Measurements from ENCODE around the gene ARHGAP44. TPM values are rescaled to one million over a fixed set of nuclear protein-coding genes. Genes with fewer than 3 reads are reported as not detected.

Gene ARHGAP44
- total and polyA plus RNA-seq, 7 donors, result 0.59 to 3.4 (median 1.7) TPM

DNA sequence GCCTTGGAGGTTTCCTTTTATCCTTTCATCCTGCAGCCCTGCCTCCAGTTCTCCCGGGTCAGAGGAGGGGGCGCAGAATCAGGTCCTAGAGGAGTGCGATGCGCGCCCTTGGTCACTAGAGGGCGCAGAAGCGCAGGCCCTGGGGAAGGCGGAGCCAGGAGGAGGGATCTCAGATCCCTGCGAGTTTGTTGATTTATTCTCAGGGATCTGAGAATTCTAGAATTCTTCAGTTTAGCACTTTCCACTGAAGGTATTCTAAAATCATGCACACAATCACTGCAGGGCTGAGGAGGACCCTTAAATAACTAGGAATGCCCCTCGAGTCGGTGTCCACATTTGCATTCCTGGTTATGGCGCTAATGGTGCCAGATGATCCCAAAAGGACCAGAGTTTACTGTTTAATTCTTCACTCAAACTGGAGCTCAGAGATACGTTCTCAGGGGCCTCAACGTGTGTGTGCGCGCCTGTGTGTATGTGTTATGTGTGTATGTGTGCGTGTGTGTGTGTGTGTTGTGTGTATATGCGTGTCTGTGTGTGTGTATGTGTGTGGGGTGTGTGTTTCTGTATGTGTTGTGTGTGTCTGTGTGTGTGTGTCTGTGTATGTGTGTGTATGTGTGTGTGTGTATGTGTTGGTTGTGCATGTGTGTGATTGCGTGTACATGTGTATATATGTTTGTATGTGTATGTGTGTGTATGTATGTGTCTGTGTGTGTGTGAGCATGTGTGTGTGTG lies 235.4 kb downstream of the ARHGAP44 start:
- Histone ChIP-seq H3K27ac (no peak overlapping the region), H3K4me3 (no peak overlapping the region), H3K36me3 (ENCODE audit: insufficient read depth in 1 of 2, low read depth in 1 of 2) (no peaks in the 10 kb centered on the region), H3K4me1 (no peaks in the 10 kb centered on the region), H3K27me3 (ENCODE audit: insufficient read depth in 3 of 3, low read length in 2 of 3) (peaks cover 0 to 4% (median 0%) of the 10 kb centered on the region in 3 donors), H3K9me3 (no peaks in the 10 kb centered on the region)
- ATAC-seq, result peak in 3 of 4 donors; percentile 71 to 91 (median 81)
- intact Hi-C loops (cut with DNase I), result no loop called here
- DNase-seq, result peak; percentile 62 to 69
- 26 to 32% (median 30%) methylated on average over 19 of the region's 19 CpGs for WGBS, 3 donors
- TF ChIP-seq, protein P1, sequence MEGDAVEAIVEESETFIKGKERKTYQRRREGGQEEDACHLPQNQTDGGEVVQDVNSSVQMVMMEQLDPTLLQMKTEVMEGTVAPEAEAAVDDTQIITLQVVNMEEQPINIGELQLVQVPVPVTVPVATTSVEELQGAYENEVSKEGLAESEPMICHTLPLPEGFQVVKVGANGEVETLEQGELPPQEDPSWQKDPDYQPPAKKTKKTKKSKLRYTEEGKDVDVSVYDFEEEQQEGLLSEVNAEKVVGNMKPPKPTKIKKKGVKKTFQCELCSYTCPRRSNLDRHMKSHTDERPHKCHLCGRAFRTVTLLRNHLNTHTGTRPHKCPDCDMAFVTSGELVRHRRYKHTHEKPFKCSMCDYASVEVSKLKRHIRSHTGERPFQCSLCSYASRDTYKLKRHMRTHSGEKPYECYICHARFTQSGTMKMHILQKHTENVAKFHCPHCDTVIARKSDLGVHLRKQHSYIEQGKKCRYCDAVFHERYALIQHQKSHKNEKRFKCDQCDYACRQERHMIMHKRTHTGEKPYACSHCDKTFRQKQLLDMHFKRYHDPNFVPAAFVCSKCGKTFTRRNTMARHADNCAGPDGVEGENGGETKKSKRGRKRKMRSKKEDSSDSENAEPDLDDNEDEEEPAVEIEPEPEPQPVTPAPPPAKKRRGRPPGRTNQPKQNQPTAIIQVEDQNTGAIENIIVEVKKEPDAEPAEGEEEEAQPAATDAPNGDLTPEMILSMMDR (IDR thresholded peaks at IDR 0.05), result peak; percentile 78

DNA sequence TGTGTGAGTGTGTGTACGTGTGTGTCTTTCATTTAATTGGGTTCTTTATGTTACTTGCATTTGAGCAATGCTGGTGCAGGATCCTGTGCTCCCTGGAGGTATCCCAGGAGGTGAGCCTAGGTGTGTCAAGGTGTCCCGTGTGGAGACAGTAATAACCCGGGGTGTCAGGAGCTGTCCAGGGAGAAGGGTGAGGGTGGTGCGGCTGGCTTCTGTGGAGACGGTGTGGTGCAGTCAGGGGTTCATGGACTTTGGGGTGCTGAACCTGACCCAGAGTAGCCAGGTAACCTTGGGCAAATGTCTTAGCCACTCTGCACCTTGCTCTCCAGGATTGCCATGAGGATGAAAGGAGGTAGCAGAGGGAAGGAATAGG lies 235.9 kb downstream of the ARHGAP44 start:
- intact Hi-C loops (cut with DNase I), result no loop called here
- 68 to 76% (median 72%) methylated on average over 5 of the region's 5 CpGs for WGBS, 3 donors
- no peaks in the 10 kb centered on the region for H3K36me3 ChIP-seq (ENCODE audit: insufficient read depth in 1 of 2, low read depth in 1 of 2)
- TF ChIP-seq, protein P1 (IDR thresholded peaks at IDR 0.05), result no peak
- H3K4me3 ChIP-seq, result no peak overlapping the region
- no peaks in the 10 kb centered on the region for H3K9me3 ChIP-seq
- DNase-seq (no peak), ATAC-seq (no peak)
- H3K27ac ChIP-seq, result no peak overlapping the region
- peaks cover 0 to 4% (median 0%) of the 10 kb centered on the region in 3 donors for H3K27me3 ChIP-seq (ENCODE audit: insufficient read depth in 3 of 3, low read length in 2 of 3)
- no peaks in the 10 kb centered on the region for H3K4me1 ChIP-seq

DNA sequence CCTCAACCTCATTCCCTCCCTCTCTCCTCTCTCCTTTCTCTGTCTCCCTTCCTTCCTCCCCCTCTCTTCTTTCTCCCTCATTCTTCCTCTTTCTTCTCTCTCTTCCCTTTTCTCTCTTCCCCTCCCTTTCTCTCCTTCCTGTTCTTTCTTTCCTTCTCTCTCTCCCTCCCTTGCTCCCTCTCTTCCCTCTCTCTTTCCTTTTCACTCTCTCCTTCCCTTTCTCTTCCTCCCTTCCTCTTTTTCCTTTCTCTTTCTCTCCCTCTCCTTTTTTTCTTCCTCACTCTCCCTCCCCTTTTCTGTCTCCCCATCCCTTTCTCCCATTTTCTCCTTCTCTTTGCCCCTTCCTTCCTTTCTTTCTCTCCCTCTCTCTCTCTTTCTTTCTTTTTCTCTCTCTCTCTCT lies 236.4 kb downstream of the ARHGAP44 start:
- H3K27me3 ChIP-seq (ENCODE audit: insufficient read depth in 3 of 3, low read length in 2 of 3), result peaks cover 0 to 4% (median 0%) of the 10 kb centered on the region in 3 donors
- H3K4me3 ChIP-seq, result no peak overlapping the region
- TF ChIP-seq, protein P1 (IDR thresholded peaks at IDR 0.05), result no peak
- intact Hi-C loops (cut with DNase I), result no loop called here
- ATAC-seq, result no peak
- H3K27ac ChIP-seq, result no peak overlapping the region
- H3K4me1 ChIP-seq, result no peaks in the 10 kb centered on the region
- no peak for DNase-seq
- H3K9me3 ChIP-seq, result no peaks in the 10 kb centered on the region
- no peaks in the 10 kb centered on the region for H3K36me3 ChIP-seq (ENCODE audit: insufficient read depth in 1 of 2, low read depth in 1 of 2)

DNA sequence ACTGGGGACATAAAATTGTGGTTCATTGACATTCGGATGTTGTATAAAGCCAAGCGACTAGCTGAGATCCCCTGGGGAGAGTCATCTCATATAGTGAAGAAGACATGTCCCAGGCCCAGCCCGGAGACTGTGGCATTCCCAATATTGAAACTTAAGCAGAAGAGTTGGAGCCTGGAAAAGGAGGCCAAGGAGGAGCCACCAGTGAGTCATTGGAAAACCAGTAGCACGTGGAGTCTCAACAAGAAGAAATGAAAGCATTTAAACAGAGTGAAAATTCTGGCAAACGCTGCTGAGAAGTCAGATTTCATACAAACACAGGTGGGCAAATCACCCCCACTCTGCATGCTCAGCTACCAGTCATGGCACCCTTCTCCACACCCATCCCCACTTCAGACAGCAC lies 237.9 kb downstream of the ARHGAP44 start:
- Histone ChIP-seq H3K4me3 (no peak overlapping the region), H3K36me3 (ENCODE audit: insufficient read depth in 1 of 2, low read depth in 1 of 2) (no peaks in the 10 kb centered on the region), H3K4me1 (no peaks in the 10 kb centered on the region), H3K27me3 (ENCODE audit: insufficient read depth in 3 of 3, low read length in 2 of 3) (peaks cover 0 to 4% (median 0%) of the 10 kb centered on the region in 3 donors), H3K27ac (no peak overlapping the region), H3K9me3 (no peaks in the 10 kb centered on the region)
- DNase-seq, result no peak
- intact Hi-C loops (cut with DNase I), result no loop called here
- TF ChIP-seq, protein P1 (IDR thresholded peaks at IDR 0.05), result no peak
- WGBS, 3 donors, result 80 to 87% (median 84%) methylated on average over 5 of the region's 5 CpGs
- no peak for ATAC-seq

DNA sequence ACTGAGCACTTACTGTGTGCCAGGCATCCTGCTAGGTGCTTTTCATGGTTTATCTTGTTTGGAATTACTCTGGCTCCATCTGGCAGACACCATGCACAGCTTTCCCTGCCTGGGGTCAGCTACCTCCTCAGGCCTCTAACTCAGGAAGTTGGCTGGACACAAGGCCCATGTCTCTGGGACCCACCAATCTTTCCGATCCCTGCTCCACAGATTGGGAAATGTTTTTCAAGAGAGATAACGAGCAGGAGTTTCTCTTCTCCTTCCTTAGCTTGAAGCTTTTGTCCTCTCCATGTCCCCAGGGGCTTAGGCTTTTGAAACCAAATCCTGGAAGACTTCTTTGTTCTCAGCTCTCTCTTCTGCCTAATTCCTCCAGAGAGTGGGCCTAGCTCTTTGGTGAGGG lies 240.0 kb downstream of the ARHGAP44 start:
- TF ChIP-seq, protein P1 (IDR thresholded peaks at IDR 0.05), result no peak
- Histone ChIP-seq H3K4me3 (no peak overlapping the region), H3K9me3 (no peaks in the 10 kb centered on the region), H3K4me1 (no peaks in the 10 kb centered on the region), H3K27me3 (ENCODE audit: insufficient read depth in 3 of 3, low read length in 2 of 3) (peaks cover 0 to 4% (median 0%) of the 10 kb centered on the region in 3 donors), H3K36me3 (ENCODE audit: insufficient read depth in 1 of 2, low read depth in 1 of 2) (no peaks in the 10 kb centered on the region), H3K27ac (no peak overlapping the region)
- ATAC-seq (no peak), DNase-seq (no peak)
- 58 to 63% (median 61%) methylated on average over 2 of the region's 2 CpGs for WGBS, 3 donors
- intact Hi-C loops (cut with DNase I), result no loop called here

Measured in psoas muscle (tissue), 8 donors.